Measurements from ENCODE around the gene KIF19.

The KIF19 gene

GRCh38 chr17:74380959-74381808, 55.2 kb downstream of the KIF19 start:
- TF ChIP-seq CTCF (IDR thresholded peaks at IDR 0.05; ENCODE audit: extremely low read depth, insufficient read depth, missing control alignments), result no peak
- no peak for DNase-seq (ENCODE audit: low spot score)
- in situ Hi-C loops (cut with MboI; ENCODE audit: low pct_unique_long_range_greater_than_20kb, low sequenced_read_pairs, unreplicated experiment), result no loop called here

GRCh38 chr17:74383141-74383540, 57.1 kb downstream of the KIF19 start:
- DNase-seq (ENCODE audit: low spot score), result no peak
- in situ Hi-C loops (cut with MboI; ENCODE audit: low pct_unique_long_range_greater_than_20kb, low sequenced_read_pairs, unreplicated experiment), result no loop called here
- no peak for TF ChIP-seq CTCF (IDR thresholded peaks at IDR 0.05; ENCODE audit: extremely low read depth, insufficient read depth, missing control alignments)

GRCh38 chr17:74385201-74385600, 59.2 kb downstream of the KIF19 start:
- in situ Hi-C loops (cut with MboI; ENCODE audit: low pct_unique_long_range_greater_than_20kb, low sequenced_read_pairs, unreplicated experiment), result no loop called here
- no peak for DNase-seq (ENCODE audit: low spot score)
- no peak for TF ChIP-seq CTCF (IDR thresholded peaks at IDR 0.05; ENCODE audit: extremely low read depth, insufficient read depth, missing control alignments)

- in situ Hi-C loops (cut with MboI; ENCODE audit: low pct_unique_long_range_greater_than_20kb, low sequenced_read_pairs, unreplicated experiment), result no loop called here
- DNase-seq (ENCODE audit: low spot score), result no peak
Observed at GRCh38 chr17:74386386-74386785, 60.4 kb downstream of the KIF19 start.

GRCh38 chr17:74387365-74388218, 61.6 kb downstream of the KIF19 start:
- DNase-seq (ENCODE audit: low spot score), result no peak
- TF ChIP-seq CTCF (IDR thresholded peaks at IDR 0.05; ENCODE audit: extremely low read depth, insufficient read depth, missing control alignments), result no peak
- in situ Hi-C loops (cut with MboI; ENCODE audit: low pct_unique_long_range_greater_than_20kb, low sequenced_read_pairs, unreplicated experiment), result no loop called here

More at GRCh38 chr17:74386386-74386785, 60.4 kb downstream of the KIF19 start:
- no peak for TF ChIP-seq CTCF (IDR thresholded peaks at IDR 0.05; ENCODE audit: extremely low read depth, insufficient read depth, missing control alignments)

- in situ Hi-C loops (cut with MboI; ENCODE audit: low pct_unique_long_range_greater_than_20kb, low sequenced_read_pairs, unreplicated experiment), result no loop called here
- no peak for TF ChIP-seq CTCF (IDR thresholded peaks at IDR 0.05; ENCODE audit: extremely low read depth, insufficient read depth, missing control alignments)
- no peak for DNase-seq (ENCODE audit: low spot score)
Observed at GRCh38 chr17:74389084-74389753, 63.2 kb downstream of the KIF19 start.
